Ovary (tissue), 3 donors: ENCODE results near the gene MYL4.

Source experiments
- EP300 ChIP-seq: sonication (generic); formaldehyde crosslinking; IDR thresholded peaks from one replicate; pipeline ENCODE4 v1.6.1; 2017; ENCODE audit warnings: antibody characterized with exemption
- POLR2A ChIP-seq: fragments of 450-650 bp; IDR thresholded peaks from one replicate; pipeline ENCODE4 v1.6.1; 2017; ENCODE audit warnings: antibody characterized with exemption, mild to moderate bottlenecking, moderate library complexity
- TF ChIP-seq, protein P1 (sequence below), 3 donors: fragments of 450-650 bp in 2 of 3; fragments of 200-600 bp in 1 of 3; IDR thresholded peaks; one replicate each; pipeline versions ENCODE4 v1.5.1 to v1.8.0; 2016 to 2022; ENCODE audit warnings: antibody characterized with exemption in 3 of 3, mild to moderate bottlenecking in 1 of 3
- donor health status: DM: no; HTN: no; CAD: no.

DNA sequence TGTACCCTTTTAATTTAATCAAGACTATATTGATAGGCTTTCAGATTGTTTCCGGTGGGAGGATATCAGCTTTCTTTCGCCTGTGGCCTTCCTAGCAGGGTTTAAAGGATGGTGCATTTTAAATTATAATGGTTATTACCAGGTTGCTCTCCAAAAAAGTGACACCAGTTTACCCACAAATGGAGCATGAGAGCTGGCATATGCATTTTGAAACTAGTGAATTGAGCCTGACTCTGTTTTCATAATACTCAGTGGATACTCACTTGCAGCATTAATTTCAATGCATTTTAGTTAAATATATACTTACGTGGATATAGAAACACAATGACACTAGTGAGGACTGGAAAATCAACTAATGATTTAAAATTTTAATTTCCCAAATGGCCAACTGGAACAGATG, 5.8 kb downstream of the MYL4 start:
- TF ChIP-seq POLR2A = no peak
- TF ChIP-seq, protein P1, sequence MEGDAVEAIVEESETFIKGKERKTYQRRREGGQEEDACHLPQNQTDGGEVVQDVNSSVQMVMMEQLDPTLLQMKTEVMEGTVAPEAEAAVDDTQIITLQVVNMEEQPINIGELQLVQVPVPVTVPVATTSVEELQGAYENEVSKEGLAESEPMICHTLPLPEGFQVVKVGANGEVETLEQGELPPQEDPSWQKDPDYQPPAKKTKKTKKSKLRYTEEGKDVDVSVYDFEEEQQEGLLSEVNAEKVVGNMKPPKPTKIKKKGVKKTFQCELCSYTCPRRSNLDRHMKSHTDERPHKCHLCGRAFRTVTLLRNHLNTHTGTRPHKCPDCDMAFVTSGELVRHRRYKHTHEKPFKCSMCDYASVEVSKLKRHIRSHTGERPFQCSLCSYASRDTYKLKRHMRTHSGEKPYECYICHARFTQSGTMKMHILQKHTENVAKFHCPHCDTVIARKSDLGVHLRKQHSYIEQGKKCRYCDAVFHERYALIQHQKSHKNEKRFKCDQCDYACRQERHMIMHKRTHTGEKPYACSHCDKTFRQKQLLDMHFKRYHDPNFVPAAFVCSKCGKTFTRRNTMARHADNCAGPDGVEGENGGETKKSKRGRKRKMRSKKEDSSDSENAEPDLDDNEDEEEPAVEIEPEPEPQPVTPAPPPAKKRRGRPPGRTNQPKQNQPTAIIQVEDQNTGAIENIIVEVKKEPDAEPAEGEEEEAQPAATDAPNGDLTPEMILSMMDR (IDR thresholded peaks at IDR 0.05) = no peak
- no peak for TF ChIP-seq EP300
